K562 (cell line): ENCODE results near the gene RHBDF2. TPM values are rescaled to one million over a fixed set of nuclear protein-coding genes. Genes with fewer than 3 reads are reported as not detected.

Experiments used
- ATAC-seq: fragments of 200-7000 bp; cut with Tn5 transposase; 3 replicates; pipeline ENCODE4 v1.9.1; 2020; ENCODE audit warnings: moderate library complexity
- BruUV-seq: library from RNA; stranded (reverse); fragments of 400-500 nt; replicated peaks from 2 replicates; lab custom pipeline; 2021; lab: Mats Ljungman, UMichigan
- CTCF ChIA-PET: fragments of 300-600 bp; formaldehyde crosslinking; extraction: SDS; loops from one replicate; lab custom pipeline; 2021; ENCODE audit warnings: low intra/inter-chr PET ratio; lab: Yijun Ruan, JAX
- POLR2A ChIA-PET: fragments of 300-600, 350-650 bp; sonication (Branson Sonifier 250); formaldehyde crosslinking; extraction: SDS; loops from one replicate; lab custom pipeline; 2021; ENCODE audit warnings: antibody characterized with exemption, inconsistent platforms; lab: Yijun Ruan, JAX
- DNase-seq, 4 experiments: peaks; one replicate each; pipeline versions ENCODE4 v3.0.0 to v3.0.0-alpha.2; 2011 to 2018; ENCODE audit warnings: low spot score in 3 of 4, mixed read lengths in 3 of 4; ENCODE audit errors: extremely low read depth in 1 of 4
- FAIRE-seq: peaks from 2 replicates; lab custom pipeline; 2011; peaks lifted over from hg19 to GRCh38; lab: Jason Lieb, UNC
- H2AFZ ChIP-seq: 2 replicates; pipeline ENCODE4 v1.6.0; 2011; ENCODE audit warnings: low read depth, low read length, control low read depth, inconsistent platforms
- H3K27ac ChIP-seq: fragments of 200-600 bp; 3 replicates; pipeline ENCODE4 v1.8.0; 2011; ENCODE audit warnings: low read depth, mild to moderate bottlenecking, control low read depth, inconsistent platforms, low read length, moderate library complexity, mixed read lengths; ENCODE audit errors: extremely low read depth
- H3K27me3 ChIP-seq, 2 experiments: fragments of 300-600 bp in 1 of 2; 2 replicates in 1 of 2; 3 replicates in 1 of 2; pipeline versions ENCODE4 v1.6.0 to v1.8.0; 2011; ENCODE audit warnings: inconsistent platforms in 2 of 2, low read length in 2 of 2, mild to moderate bottlenecking in 1 of 2, mixed read lengths in 1 of 2, moderate library complexity in 1 of 2; ENCODE audit not compliant: control insufficient read depth in 2 of 2, insufficient read depth in 2 of 2
- H3K36me3 ChIP-seq: fragments of 300-600 bp; 3 replicates; pipeline ENCODE4 v1.8.0; 2011; ENCODE audit warnings: mild to moderate bottlenecking, low read length, inconsistent platforms; ENCODE audit not compliant: control insufficient read depth, insufficient read depth
- H3K4me1 ChIP-seq, 2 experiments: fragments of 200-600 bp in 1 of 2; replicated peaks in 1 of 2; 2 replicates in 1 of 2; 3 replicates in 1 of 2; pipeline versions ENCODE4 v1.5.1 to v1.8.0; 2011; ENCODE audit warnings: inconsistent platforms in 2 of 2, low read length in 2 of 2, mild to moderate bottlenecking in 1 of 2, mixed read lengths in 1 of 2, moderate library complexity in 1 of 2; ENCODE audit not compliant: control insufficient read depth in 2 of 2, insufficient read depth in 2 of 2
- H3K4me2 ChIP-seq: 2 replicates; pipeline ENCODE4 v1.6.1; 2011; ENCODE audit warnings: low read length, control low read depth, inconsistent platforms, mixed read lengths; ENCODE audit not compliant: insufficient read depth
- H3K4me3 ChIP-seq: fragments of 200-600 bp; sonication (generic), shearing (Covaris generic); 2 replicates; pipeline ENCODE4 v1.5.1; 2016; ENCODE audit warnings: control low read depth, inconsistent platforms
- H3K79me2 ChIP-seq: fragments of 200-600 bp; 3 replicates; pipeline ENCODE4 v1.8.0; 2011; ENCODE audit warnings: low read length, inconsistent platforms; ENCODE audit not compliant: control insufficient read depth, insufficient read depth
- H3K9ac ChIP-seq, 2 experiments: 2 replicates each; pipeline versions ENCODE4 v1.6.0 to v1.6.1; 2011; ENCODE audit warnings: low read depth in 2 of 2, low read length in 2 of 2, control low read depth in 1 of 2, inconsistent platforms in 1 of 2, mild to moderate bottlenecking in 1 of 2, mixed read lengths in 1 of 2; ENCODE audit not compliant: insufficient read depth in 1 of 2
- H3K9me1 ChIP-seq: one replicate; pipeline ENCODE4 v1.6.0; 2011; ENCODE audit warnings: inconsistent platforms, mild to moderate bottlenecking, low read length, moderate library complexity; ENCODE audit not compliant: control insufficient read depth, insufficient read depth
- H3K9me3 ChIP-seq: replicated peaks from 2 replicates; pipeline ENCODE4 v1.5.1; 2011; ENCODE audit warnings: low read depth, low read length, inconsistent platforms; ENCODE audit not compliant: control insufficient read depth, insufficient read depth
- H4K20me1 ChIP-seq: replicated peaks from 2 replicates; pipeline ENCODE4 v1.6.1; 2011; ENCODE audit warnings: low read length, inconsistent platforms, mixed read lengths; ENCODE audit not compliant: control insufficient read depth, insufficient read depth
- BCLAF1 ChIP-seq, 2 experiments: fragments of 450-650 bp in 1 of 2; IDR thresholded peaks; 2 replicates each; pipeline ENCODE4 v1.6.1; 2011 to 2017; ENCODE audit warnings: low read depth in 2 of 2, antibody characterized with exemption in 1 of 2, borderline replicate concordance in 1 of 2, low read length in 1 of 2, mild to moderate bottlenecking in 1 of 2, mixed read lengths in 1 of 2; ENCODE audit not compliant: control insufficient read depth in 1 of 2
- CHD2 ChIP-seq: IDR thresholded peaks from 2 replicates; pipeline ENCODE4 v1.6.1; 2011; ENCODE audit warnings: low read depth, low read length
- KAT7 ChIP-seq: sonication (generic); formaldehyde crosslinking; IDR thresholded peaks from 2 replicates; pipeline ENCODE4 v1.8.0; 2022; ENCODE audit warnings: missing genetic modification reagents, mild to moderate bottlenecking, borderline replicate concordance
- NFIC ChIP-seq: fragments of 450-650 bp; IDR thresholded peaks from 2 replicates; pipeline ENCODE4 v1.6.1; 2017; ENCODE audit warnings: mild to moderate bottlenecking, inconsistent platforms
- PKNOX1 ChIP-seq: fragments of 450-650 bp; IDR thresholded peaks from 2 replicates; pipeline ENCODE4 v1.6.1; 2016
- WGBS: fragments of 100-300 bp; shearing (Covaris generic); methylation state at CpG from one replicate; pipeline ENCODE4 v1.1.6; 2016; ENCODE audit warnings: low coverage, mixed read lengths; ENCODE audit not compliant: insufficient coverage; ENCODE audit errors: missing lambda C conversion rate; 5-methylcytosine and 5-hydroxymethylcytosine counted together
- in situ Hi-C: fragments of 300-500 bp; cut with MboI; formaldehyde crosslinking; loops from 4 replicates; pipeline ENCODE4 v1.15.0; 2018; ENCODE audit warnings: inconsistent platforms, mixed read lengths
- intact Hi-C: fragments of 100-400 bp; cut with micrococcal nuclease; formaldehyde crosslinking; loops from 2 replicates; pipeline ENCODE4 v1.14.2; 2022
- polyA plus RNA-seq, 8 experiments: library from polyadenylated mRNA; depleted of rRNA in 4 of 8; stranded (reverse) in 5 of 8; unstranded in 3 of 8; fragments of >200 nt; fragmentation: Nextera tagmentation in 2 of 8; fragmentation: Illumina TruSeq in 1 of 8; extraction: Ambion mirVana in 2 of 8; extraction: Trizol in 1 of 8; gene quantifications; 2 replicates each; pipeline versions ENCODE4 v1.2.1 to v1.2.3, GENCODE V29; 2011 to 2014; ENCODE audit warnings: inconsistent platforms in 1 of 8, missing spikeins in 1 of 8
- total RNA-seq, 7 experiments: library from RNA; depleted of rRNA in 6 of 7; stranded (reverse); fragments of >200 nt in 6 of 7; fragmentation: Illumina TruSeq in 2 of 7; extraction: Trizol in 2 of 7; gene quantifications; 2 replicates each; pipeline versions ENCODE4 v1.2.1 to v1.2.3, GENCODE V29; 2011 to 2021; ENCODE audit warnings: low replicate concordance in 1 of 7

RHBDF2 gene
- total and polyA plus RNA-seq, 9 of the 15 experiments (the other 6 are each of a cell fraction or from before 2014, with no cell fraction given): 0.04 to 2.8 (median 1.1) TPM

- WGBS: 20% methylated on average over 9 of the region's 9 CpGs
- no peak overlapping the region for H3K27ac ChIP-seq
- no peaks in the 10 kb centered on the region for H3K79me2 ChIP-seq
- no TSS peak for BruUV-seq
- no peaks in the 10 kb centered on the region for H3K9me3 ChIP-seq
- H3K9me1 ChIP-seq: no peaks in the 10 kb centered on the region
- in situ Hi-C loops: no loop called here
- peak overlapping the region; percentile 37; the same call in 1 of the 2 replicates for H3K4me2 ChIP-seq
- ChIA-PET POLR2A (interaction anchor here (0.6 to 1.7 kb wide), 6 partner anchors 17 to 423 kb away, joined by 3 to 4 read pairs (median 3); partner anchors contain the start of gene UBE2O), CTCF (no interaction called here)
- FAIRE-seq (peak; percentile 77), ATAC-seq (peak; percentile 49)
- H3K4me1 ChIP-seq: peaks cover 19 to 21% of the 10 kb centered on the region in 2 experiments; a peak in 4 of 5 replicates
- H3K36me3 ChIP-seq: no peaks in the 10 kb centered on the region
- no peak overlapping the region for H3K4me3 ChIP-seq
- peak overlapping the region; percentile 78 for H2AFZ ChIP-seq
- H3K9ac ChIP-seq: peak overlapping the region in 1 of 2 experiments; percentile 9; a peak in 2 of 4 replicates
- TF ChIP-seq BCLAF1 (IDR thresholded peaks at IDR 0.05; ENCODE audit: borderline replicate concordance in 1 of 2, control insufficient read depth in 1 of 2, low read depth in 2 of 2, low read length in 1 of 2) (no peak), NFIC (peak; percentile 44; the same call in 1 of the 2 replicates), CHD2 (peak; percentile 76), PKNOX1 (0 out of 2 replicates have a peak, but pooled peaks have one; percentile 17), KAT7 (no peak)
- TF ChIP-seq, all 486 proteins: peak for 3
- DNase-seq: peak in 3 of 4 experiments; percentile 42 to 50 (median 47)
- Histone ChIP-seq H4K20me1 (no peaks in the 10 kb centered on the region), H3K27me3 (no peaks in the 10 kb centered on the region)
- intact Hi-C loops: no loop called here
These were observed 9.6 kb upstream of the RHBDF2 start for GRCh38 chr17:76510831-76511244.
